HG03575 (cell line): ENCODE results near the gene NFATC1.

Experiments used
- ATAC-seq: cut with Tn5 transposase; IDR thresholded peaks from one replicate; pipeline ENCODE4 v1.9.1; 2021; ENCODE audit not compliant: unreplicated experiment, insufficient number of reproducible peaks, low FRiP score; ENCODE audit errors: extremely low read depth

The NFATC1 gene

DNA sequence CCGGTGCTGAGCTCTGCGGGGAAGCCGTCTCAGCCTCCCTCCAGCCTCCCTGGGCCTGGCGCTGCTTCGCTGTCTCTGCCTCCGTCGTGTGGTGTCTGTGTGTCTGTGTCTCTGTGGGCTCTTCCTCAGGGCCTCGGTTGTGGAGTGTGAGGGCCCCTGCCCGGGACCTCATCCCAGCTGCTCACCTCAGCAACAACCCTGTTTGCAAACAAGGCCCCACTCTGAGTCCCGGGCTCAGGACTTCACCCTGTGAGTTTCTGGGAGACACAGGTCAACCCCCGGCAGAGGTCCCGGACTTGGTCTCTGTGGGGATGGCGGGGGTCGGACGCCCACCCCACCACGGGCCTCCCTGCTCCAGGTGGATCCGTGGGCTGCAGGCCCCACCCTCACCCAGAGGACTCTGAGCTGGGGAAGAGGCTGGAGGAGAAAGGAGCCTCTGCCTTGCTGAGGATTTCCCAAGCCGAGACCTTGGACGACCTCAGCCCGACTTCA lies 156.5 kb downstream of the NFATC1 start:
- no peak for ATAC-seq

DNA sequence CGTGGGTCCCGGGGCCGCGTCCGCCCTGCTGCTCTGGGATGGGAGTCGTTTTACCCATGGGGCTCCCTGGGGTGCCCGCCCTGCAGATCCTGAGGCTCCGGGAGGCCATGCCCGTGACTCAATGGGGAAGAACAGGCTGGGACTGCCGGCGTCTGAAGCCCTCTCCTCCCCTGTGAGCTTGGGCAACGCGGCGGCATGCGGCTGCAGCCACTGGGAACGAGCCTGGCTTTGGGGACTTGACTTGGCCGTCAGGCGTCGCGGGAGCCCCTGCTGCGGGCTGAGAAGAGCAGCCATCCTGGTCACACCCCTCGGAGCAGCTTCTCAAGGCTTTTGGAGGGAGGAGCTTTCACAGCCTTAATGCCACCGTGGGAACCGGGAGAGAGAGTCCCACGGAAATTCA lies 157.0 kb downstream of the NFATC1 start:
- ATAC-seq, result no peak

DNA sequence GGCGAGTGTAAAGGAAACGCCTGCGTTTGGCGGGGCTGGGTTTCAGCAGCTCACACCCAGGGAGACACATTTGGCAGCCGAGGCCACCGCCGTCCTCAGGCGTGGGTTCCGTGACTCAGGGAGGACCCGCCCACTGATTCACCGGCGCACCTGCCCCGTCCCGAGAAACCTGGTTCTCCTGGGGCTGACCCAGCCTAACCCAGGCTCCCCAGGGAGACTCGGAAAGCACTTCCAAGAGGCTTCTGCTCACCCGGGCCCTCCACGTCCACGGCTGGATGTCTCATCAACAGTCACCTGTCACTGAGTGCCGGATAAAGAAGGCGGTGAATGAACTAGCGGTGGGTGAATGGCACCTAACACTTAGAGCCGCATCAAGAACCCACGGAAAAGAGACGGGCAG lies 157.4 kb downstream of the NFATC1 start:
- ATAC-seq, result no peak

DNA sequence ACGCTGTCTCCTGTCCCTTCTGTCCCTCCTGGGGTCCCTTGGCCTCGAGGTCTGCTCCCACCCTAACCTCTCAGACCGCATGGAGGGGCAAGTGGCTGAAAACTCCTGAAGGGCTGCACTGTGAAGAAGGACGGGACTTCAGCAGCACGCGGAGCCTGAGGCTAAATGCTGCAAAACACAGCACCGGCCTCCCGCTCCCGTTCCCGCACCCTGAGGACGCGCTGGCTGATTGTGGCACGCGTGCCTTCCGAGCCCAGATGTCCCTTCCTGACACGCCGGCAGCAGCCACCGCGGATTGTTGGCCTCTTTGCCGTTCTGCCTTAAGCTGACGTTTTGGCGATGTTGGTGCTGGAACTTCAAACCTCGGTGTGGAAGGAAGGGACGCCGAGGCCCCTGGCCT lies 158.0 kb downstream of the NFATC1 start:
- ATAC-seq, result no peak

- ATAC-seq, result no peak
These were observed 158.6 kb downstream of the NFATC1 start for GRCh38 chr18:79554321-79554720.

- ATAC-seq, result no peak
These were observed 159.4 kb downstream of the NFATC1 start for GRCh38 chr18:79554945-79555645.

DNA sequence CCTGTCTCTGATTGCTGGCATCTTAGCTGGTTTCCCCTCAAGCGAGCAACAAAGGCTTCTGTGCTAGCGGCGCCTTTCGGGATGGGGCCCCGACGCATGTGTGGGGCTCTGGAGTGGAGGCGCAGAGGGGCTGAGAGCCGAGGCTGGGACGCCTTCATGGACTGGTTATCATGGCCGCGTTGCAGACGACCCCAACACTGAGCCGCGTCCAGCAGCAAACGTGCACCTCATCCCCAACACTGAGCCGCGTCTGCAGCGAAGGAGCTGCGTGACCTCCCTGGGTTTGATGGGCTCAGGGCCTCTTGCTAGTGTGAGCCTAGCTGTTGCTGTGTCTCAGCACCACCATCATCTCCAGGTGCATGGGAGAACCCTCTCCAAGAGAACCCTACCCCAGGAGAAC lies 160.2 kb downstream of the NFATC1 start:
- ATAC-seq, result no peak

GRCh38 chr18:79556829-79557585 lies 161.3 kb downstream of the NFATC1 start:
- no peak for ATAC-seq

DNA sequence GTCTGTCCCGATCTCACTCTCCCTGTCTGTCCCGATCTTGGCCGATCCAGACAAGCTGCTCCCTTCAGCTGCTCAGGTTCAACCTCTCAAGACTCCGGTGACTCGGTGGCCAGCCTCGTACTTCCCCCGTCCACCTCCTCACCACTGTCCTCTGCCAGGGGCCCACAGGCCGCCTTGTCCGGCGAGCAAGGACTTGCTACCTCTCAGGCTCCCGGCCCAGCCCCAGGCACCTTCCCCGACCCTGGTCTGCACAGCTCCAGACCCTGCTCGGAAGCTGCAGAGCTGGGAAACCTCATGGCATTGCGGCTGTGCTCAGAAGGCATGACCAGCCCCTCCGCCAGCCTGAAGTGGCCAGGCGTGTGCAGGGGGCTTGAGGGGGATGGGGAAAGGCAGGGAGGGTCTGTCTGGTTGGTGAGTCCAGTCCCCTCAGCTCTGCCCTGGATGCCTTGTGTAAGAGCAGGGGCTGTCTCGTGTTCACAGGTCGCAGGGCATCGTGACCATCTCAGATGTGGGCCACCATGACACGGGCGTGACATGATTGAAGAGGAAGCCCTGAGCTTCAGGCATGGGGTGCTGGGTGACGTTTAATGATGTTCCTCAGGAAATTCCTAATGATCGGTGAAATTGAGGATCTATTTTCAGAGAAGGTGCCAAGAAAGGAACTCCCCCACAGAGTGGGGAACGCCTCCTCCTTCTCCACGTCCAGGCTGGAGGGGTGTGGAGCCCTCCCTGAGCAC lies 162.6 kb downstream of the NFATC1 start:
- ATAC-seq, result no peak

DNA sequence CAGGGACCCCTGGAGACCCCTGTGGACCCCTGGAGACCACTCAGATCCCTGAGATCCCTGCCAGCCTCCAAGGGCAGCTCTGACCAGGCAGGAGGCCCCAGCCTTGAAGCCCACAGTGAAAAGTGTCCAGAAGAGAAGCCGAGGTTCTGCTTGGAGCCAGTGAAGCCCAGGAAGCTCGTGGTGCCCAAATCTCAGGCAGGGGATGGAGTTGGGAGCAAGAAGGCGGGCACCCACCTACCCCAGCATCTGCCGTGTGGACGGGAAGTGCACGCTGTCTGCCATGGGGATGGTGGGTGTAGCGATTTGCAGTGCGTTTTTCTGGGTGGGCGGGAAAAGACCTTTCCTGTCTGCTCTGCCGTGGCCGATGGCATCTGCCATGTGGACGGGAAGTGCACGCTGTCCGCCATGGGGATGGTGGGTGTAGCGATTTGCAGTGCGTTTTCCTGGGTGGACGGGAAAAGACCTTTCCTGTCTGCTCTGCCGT lies 163.2 kb downstream of the NFATC1 start:
- no peak for ATAC-seq

DNA sequence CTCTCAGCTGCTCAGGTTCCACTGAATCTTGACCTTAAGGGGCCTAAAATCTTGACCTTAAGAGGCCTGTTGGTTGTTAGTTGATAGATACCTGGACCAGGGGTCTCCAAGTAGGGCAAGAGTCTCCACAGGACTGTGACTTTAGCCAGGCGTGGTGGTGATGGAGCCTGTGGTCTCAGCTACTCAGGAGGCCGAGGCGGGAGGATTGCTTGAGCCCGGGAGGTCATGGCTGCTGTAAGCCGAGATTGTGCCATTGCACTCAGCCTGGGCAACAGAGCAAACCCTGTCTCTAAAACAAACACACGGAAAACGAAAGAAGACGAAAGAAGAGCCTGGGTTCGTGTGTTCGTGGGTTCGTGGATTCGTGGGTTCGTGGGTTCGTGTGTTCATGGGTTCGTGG lies 163.7 kb downstream of the NFATC1 start:
- ATAC-seq, result no peak

DNA sequence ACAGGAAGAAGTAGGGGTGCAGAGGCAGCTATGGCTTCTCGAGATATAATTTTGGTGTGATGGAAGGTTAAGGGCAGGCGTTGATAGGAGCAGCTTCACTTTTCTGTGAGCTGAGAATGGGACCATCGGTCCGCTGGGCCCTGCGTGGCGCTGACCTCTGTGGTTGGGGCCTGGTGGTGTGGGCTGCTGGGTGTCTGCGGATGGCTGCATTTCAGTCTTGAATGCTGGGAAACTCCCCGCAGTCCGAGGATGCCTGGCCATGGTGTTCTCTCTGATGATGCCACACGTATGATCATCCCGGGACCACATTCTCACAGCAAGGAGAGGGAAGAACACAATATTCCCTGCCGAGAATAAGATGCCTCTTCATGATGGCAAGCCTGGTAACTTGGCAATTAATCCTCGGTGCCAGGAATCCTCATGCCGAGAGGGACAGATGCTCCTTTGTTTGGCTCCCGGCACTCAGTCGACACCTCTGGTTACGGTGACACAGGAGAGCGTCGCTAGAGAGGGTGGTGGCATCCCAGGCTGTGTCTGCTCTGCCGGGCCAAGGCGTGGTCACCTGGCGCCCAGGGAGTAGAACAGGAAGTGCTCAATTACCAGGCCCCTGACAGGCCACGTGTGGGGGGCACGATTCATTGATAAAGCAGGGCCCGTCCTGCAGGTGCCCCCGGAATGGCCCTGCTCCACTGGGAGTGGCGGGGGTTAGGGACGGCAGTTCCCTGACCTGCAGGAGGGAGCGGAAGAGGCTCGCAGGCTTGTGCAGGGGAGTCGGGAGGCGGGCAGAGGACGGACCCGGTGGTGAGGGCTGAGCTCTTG lies 164.5 kb downstream of the NFATC1 start:
- ATAC-seq, result no peak

- ATAC-seq, result no peak
These were observed 165.1 kb downstream of the NFATC1 start for GRCh38 chr18:79560861-79561210.

DNA sequence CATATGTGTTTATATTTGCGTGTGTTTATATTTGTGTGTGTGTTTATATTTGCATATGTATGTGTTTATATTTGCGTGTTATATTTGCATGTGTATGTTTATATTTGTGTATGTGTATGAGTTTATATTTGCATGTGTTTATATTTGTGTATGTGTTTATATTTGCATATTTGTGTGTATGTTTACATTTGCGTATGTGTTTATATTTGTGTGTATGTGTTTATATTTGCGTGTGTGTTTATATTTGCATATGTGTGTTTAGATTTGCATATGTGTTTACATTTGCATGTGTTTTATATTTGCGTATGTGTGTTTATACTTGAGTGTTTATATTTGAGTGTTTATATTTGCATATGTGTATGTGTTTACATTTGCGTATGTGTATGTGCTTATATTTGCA lies 168.2 kb downstream of the NFATC1 start:
- no peak for ATAC-seq

DNA sequence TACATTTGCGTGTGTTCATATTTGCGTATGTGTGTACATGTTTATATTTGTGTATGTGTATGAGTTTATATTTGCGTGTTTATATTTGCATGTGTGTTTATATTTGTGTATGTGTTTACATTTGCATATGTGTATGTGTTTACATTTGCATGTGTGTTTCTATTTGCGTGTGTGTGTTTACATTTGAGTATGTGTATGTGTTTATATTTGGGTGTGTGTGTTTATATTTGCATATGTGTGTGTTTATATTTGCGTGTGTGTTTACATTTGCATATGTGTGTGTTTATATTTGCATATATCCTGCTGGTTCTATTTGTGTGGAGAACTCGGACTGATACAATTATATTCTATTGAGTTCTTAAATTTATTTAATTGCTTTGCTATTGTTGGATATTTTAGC lies 168.7 kb downstream of the NFATC1 start:
- ATAC-seq, result no peak

DNA sequence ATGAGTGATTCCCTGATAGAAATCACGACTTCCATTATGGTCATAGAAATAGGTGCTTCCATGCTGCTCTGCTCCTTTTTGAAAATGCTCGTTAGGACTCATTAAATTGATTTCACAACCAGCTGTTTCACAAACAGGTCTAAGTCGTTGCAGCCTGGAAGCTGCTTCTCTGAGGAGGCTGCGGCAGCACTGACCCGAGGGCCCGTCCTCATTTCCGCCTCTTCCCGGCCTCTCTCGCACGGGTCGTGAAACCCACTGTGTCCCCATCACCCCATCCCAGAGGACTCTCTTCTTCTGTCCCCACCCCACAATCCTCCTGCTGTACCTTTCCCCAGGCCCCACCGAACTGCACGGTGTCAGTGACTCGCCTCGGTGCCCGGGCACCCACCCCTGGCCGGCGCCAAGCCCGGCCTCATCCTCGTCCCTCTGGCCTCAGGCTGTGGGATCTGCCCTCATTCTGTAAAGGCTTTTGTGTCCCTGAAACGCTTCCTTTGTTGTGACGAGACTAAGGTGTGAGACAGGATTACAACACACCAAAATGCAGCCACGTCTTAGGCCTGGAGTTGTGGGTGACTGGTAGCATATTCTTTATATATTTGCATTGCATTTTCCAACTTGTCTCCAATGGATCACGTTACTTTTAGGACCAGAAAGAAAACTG lies 171.2 kb downstream of the NFATC1 start:
- ATAC-seq, result no peak

GRCh38 chr18:79567481-79568147 lies 171.9 kb downstream of the NFATC1 start:
- no peak for ATAC-seq

- no peak for ATAC-seq
These were observed 172.9 kb downstream of the NFATC1 start for GRCh38 chr18:79568543-79569205.
